ENCODE measurements around the gene MMADHC. TPM values are rescaled to one million over a fixed set of nuclear protein-coding genes. Genes with fewer than 3 reads are reported as not detected.

MMADHC gene
- total and polyA plus RNA-seq, 2 of the 13 experiments (the other 11 are each of a cell fraction or from before 2014, with no cell fraction given), result 90.2 to 210 TPM

DNA sequence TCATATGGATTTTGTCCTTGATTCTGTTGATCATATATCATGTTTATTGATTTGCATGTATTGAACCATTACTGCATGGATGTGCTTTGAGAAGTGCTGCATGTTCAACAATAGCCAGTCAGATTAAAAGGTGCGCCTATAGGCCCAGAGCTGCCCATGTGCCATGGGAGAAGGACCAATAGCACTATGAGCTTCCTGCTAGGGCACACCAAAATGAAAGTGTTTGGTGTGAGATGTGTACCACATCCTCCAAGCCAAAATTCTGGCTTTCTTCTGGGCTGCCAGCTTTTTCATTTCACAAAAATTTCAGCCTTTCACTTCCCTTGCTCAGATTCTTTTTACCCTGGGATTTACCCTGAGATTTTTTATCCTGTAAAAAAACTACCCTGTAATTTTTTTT is 34.8 kb upstream of the MMADHC start:
- no peak overlapping the region for H3K27ac ChIP-seq (ENCODE audit: extremely low read length, insufficient read depth, low read length)
- DNase-seq (ENCODE audit: low spot score) (no peak), FAIRE-seq (no peak), ATAC-seq (no peak)
- H4K20me1 ChIP-seq (ENCODE audit: insufficient read depth, low read length), result no peaks in the 10 kb centered on the region
- H3K4me2 ChIP-seq (ENCODE audit: low read depth, low read length), result no peak overlapping the region
- H3K4me3 ChIP-seq (replicated peaks in 1 of 3; ENCODE audit: insufficient read depth in 1 of 3, low read depth in 2 of 3, low read length in 3 of 3), result no peak overlapping the region
- H3K9ac ChIP-seq (ENCODE audit: insufficient read depth, low read depth, low read length), result no peak overlapping the region
- no peaks in the 10 kb centered on the region for H3K79me2 ChIP-seq (ENCODE audit: insufficient read depth, low read length)
- BruUV-seq (replicated peaks), result no TSS peak
- POLR2A ChIA-PET, result no interaction called here
- H3K36me3 ChIP-seq (replicated peaks in 1 of 2; ENCODE audit: control insufficient read depth in 1 of 2, insufficient read depth in 2 of 2, low read length in 2 of 2), result no peaks in the 10 kb centered on the region
- in situ Hi-C loops (cut with HindIII; ENCODE audit: extremely low pct_ligation_motif_present, low pct_unique_long_range_greater_than_20kb), result no loop called here
- no peaks in the 10 kb centered on the region; a peak in 1 of 5 replicates for H3K27me3 ChIP-seq (ENCODE audit: control insufficient read depth in 1 of 2, insufficient read depth in 2 of 2, low read length in 2 of 2)
- whole genome bisulfite sequencing (ENCODE audit: low lambda C conversion rate), result 96% methylated on average over 1 of the region's 1 CpG
- intact Hi-C loops (cut with micrococcal nuclease; ENCODE audit: unreplicated experiment), result no loop called here
- no peak overlapping the region for H2AFZ ChIP-seq (ENCODE audit: low read length)
- CTCF ChIA-PET (ENCODE audit: low intra/inter-chr PET ratio, low total read pairs), result no interaction called here
- H3K9me3 ChIP-seq (ENCODE audit: low read length), result no peaks in the 10 kb centered on the region
- no peaks in the 10 kb centered on the region for H3K4me1 ChIP-seq (ENCODE audit: insufficient read depth, low read length)
- TF ChIP-seq SMAD1 (CRISPR knock-in tag; IDR thresholded peaks at IDR 0.05; ENCODE audit: borderline replicate concordance, low read depth) (no peak), ZNF761 (CRISPR knock-in tag; conservative IDR thresholded peaks at IDR 0.05) (no peak), ZBTB38 (CRISPR knock-in tag; IDR thresholded peaks at IDR 0.05) (no peak), CAMTA2 (CRISPR knock-in tag; IDR thresholded peaks at IDR 0.05; ENCODE audit: borderline replicate concordance) (no peak), ARNT (IDR thresholded peaks at IDR 0.05) (no peak), HNRNPUL1 (IDR thresholded peaks at IDR 0.05; ENCODE audit: low read depth, low read length) (no peak), ZNF589 (CRISPR knock-in tag; conservative IDR thresholded peaks at IDR 0.05) (no peak), ATRX (CRISPR knock-in tag; IDR thresholded peaks at IDR 0.05; ENCODE audit: borderline replicate concordance) (no peak), KLF13 (CRISPR knock-in tag; IDR thresholded peaks at IDR 0.05) (no peak), ZNF652 (CRISPR knock-in tag; IDR thresholded peaks at IDR 0.05; ENCODE audit: borderline replicate concordance, low read depth) (no peak), ZNF180 (CRISPR knock-in tag; IDR thresholded peaks at IDR 0.05; ENCODE audit: borderline replicate concordance, low read depth) (no peak)
- TF ChIP-seq, protein P1, sequence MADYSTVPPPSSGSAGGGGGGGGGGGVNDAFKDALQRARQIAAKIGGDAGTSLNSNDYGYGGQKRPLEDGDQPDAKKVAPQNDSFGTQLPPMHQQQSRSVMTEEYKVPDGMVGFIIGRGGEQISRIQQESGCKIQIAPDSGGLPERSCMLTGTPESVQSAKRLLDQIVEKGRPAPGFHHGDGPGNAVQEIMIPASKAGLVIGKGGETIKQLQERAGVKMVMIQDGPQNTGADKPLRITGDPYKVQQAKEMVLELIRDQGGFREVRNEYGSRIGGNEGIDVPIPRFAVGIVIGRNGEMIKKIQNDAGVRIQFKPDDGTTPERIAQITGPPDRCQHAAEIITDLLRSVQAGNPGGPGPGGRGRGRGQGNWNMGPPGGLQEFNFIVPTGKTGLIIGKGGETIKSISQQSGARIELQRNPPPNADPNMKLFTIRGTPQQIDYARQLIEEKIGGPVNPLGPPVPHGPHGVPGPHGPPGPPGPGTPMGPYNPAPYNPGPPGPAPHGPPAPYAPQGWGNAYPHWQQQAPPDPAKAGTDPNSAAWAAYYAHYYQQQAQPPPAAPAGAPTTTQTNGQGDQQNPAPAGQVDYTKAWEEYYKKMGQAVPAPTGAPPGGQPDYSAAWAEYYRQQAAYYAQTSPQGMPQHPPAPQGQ (CRISPR knock-in tag; IDR thresholded peaks at IDR 0.05; ENCODE audit: borderline replicate concordance), result no peak
- TF ChIP-seq, protein P2, sequence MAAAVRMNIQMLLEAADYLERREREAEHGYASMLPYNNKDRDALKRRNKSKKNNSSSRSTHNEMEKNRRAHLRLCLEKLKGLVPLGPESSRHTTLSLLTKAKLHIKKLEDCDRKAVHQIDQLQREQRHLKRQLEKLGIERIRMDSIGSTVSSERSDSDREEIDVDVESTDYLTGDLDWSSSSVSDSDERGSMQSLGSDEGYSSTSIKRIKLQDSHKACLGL (CRISPR knock-in tag; IDR thresholded peaks at IDR 0.05), result no peak
- TF ChIP-seq, protein P3, sequence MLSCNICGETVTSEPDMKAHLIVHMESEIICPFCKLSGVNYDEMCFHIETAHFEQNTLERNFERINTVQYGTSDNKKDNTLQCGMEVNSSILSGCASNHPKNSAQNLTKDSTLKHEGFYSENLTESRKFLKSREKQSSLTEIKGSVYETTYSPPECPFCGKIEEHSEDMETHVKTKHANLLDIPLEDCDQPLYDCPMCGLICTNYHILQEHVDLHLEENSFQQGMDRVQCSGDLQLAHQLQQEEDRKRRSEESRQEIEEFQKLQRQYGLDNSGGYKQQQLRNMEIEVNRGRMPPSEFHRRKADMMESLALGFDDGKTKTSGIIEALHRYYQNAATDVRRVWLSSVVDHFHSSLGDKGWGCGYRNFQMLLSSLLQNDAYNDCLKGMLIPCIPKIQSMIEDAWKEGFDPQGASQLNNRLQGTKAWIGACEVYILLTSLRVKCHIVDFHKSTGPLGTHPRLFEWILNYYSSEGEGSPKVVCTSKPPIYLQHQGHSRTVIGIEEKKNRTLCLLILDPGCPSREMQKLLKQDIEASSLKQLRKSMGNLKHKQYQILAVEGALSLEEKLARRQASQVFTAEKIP (CRISPR knock-in tag; IDR thresholded peaks at IDR 0.05; ENCODE audit: borderline replicate concordance), result no peak
- TF ChIP-seq, protein P4, sequence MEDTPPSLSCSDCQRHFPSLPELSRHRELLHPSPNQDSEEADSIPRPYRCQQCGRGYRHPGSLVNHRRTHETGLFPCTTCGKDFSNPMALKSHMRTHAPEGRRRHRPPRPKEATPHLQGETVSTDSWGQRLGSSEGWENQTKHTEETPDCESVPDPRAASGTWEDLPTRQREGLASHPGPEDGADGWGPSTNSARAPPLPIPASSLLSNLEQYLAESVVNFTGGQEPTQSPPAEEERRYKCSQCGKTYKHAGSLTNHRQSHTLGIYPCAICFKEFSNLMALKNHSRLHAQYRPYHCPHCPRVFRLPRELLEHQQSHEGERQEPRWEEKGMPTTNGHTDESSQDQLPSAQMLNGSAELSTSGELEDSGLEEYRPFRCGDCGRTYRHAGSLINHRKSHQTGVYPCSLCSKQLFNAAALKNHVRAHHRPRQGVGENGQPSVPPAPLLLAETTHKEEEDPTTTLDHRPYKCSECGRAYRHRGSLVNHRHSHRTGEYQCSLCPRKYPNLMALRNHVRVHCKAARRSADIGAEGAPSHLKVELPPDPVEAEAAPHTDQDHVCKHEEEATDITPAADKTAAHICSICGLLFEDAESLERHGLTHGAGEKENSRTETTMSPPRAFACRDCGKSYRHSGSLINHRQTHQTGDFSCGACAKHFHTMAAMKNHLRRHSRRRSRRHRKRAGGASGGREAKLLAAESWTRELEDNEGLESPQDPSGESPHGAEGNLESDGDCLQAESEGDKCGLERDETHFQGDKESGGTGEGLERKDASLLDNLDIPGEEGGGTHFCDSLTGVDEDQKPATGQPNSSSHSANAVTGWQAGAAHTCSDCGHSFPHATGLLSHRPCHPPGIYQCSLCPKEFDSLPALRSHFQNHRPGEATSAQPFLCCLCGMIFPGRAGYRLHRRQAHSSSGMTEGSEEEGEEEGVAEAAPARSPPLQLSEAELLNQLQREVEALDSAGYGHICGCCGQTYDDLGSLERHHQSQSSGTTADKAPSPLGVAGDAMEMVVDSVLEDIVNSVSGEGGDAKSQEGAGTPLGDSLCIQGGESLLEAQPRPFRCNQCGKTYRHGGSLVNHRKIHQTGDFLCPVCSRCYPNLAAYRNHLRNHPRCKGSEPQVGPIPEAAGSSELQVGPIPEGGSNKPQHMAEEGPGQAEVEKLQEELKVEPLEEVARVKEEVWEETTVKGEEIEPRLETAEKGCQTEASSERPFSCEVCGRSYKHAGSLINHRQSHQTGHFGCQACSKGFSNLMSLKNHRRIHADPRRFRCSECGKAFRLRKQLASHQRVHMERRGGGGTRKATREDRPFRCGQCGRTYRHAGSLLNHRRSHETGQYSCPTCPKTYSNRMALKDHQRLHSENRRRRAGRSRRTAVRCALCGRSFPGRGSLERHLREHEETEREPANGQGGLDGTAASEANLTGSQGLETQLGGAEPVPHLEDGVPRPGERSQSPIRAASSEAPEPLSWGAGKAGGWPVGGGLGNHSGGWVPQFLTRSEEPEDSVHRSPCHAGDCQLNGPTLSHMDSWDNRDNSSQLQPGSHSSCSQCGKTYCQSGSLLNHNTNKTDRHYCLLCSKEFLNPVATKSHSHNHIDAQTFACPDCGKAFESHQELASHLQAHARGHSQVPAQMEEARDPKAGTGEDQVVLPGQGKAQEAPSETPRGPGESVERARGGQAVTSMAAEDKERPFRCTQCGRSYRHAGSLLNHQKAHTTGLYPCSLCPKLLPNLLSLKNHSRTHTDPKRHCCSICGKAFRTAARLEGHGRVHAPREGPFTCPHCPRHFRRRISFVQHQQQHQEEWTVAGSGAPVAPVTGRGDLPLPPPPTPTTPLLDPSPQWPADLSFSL (CRISPR knock-in tag; IDR thresholded peaks at IDR 0.05), result no peak

Data from HepG2 (cell line).